Endometrial microvascular endothelial cells (primary cell): ENCODE data around the gene SORBS2. TPM values are rescaled to one million over a fixed set of nuclear protein-coding genes. Genes with fewer than 3 reads are reported as not detected.

Experiments used
- in situ Hi-C: cut with HindIII; loops from 2 replicates; pipeline ENCODE4 v1.10.0; 2017; ENCODE audit warnings: low sequenced_read_pairs, low pct_unique_long_range_greater_than_20kb; ENCODE audit errors: inconsistent ontology term
- total RNA-seq: library from RNA; depleted of rRNA; stranded (reverse); fragments of >200 nt; gene quantifications from one replicate; pipeline ENCODE4 v1.2.3, GENCODE V29; 2015; ENCODE audit errors: inconsistent ontology term

SORBS2 gene
- total RNA-seq, 1 donor from 2014 or later: 103 TPM

- in situ Hi-C loops: no loop called here
These were observed 25.6 kb upstream of the SORBS2 start for GRCh38 chr4:185837415-185838103.

GRCh38 chr4:185836241-185837084, 24.5 kb upstream of the SORBS2 start:
- in situ Hi-C loops: no loop called here

- in situ Hi-C loops: no loop called here
These were observed 23.8 kb upstream of the SORBS2 start for GRCh38 chr4:185835814-185836213.

- in situ Hi-C loops: no loop called here
These were observed 23.3 kb upstream of the SORBS2 start for GRCh38 chr4:185835336-185835735.

GRCh38 chr4:185834778-185835177, 22.8 kb upstream of the SORBS2 start:
- in situ Hi-C loops: no loop called here

GRCh38 chr4:185834088-185834487, 22.1 kb upstream of the SORBS2 start:
- in situ Hi-C loops: no loop called here

GRCh38 chr4:185833055-185833598, 21.1 kb upstream of the SORBS2 start:
- in situ Hi-C loops: no loop called here

GRCh38 chr4:185831125-185831815, 19.3 kb upstream of the SORBS2 start:
- in situ Hi-C loops: no loop called here

- in situ Hi-C loops: no loop called here
These were observed 18.4 kb upstream of the SORBS2 start for GRCh38 chr4:185830263-185830994.

GRCh38 chr4:185826381-185826780, 14.4 kb upstream of the SORBS2 start:
- in situ Hi-C loops: no loop called here

GRCh38 chr4:185825737-185826136, 13.7 kb upstream of the SORBS2 start:
- in situ Hi-C loops: no loop called here

- in situ Hi-C loops: no loop called here
These were observed 10.8 kb upstream of the SORBS2 start for GRCh38 chr4:185822791-185823190.

- in situ Hi-C loops: no loop called here
These were observed 9.0 kb upstream of the SORBS2 start for GRCh38 chr4:185821029-185821419.

GRCh38 chr4:185820146-185821028, 8.4 kb upstream of the SORBS2 start:
- in situ Hi-C loops: no loop called here

- in situ Hi-C loops: no loop called here
These were observed 7.2 kb upstream of the SORBS2 start for GRCh38 chr4:185819144-185819543.

- in situ Hi-C loops: no loop called here
These were observed 5.4 kb upstream of the SORBS2 start for GRCh38 chr4:185817403-185817818.

- in situ Hi-C loops: no loop called here
These were observed 1.1 kb upstream of the SORBS2 start for GRCh38 chr4:185813133-185813532.
